Upper lobe of left lung (tissue), 6 donors: ENCODE results near the gene PAQR5. TPM values are rescaled to one million over a fixed set of nuclear protein-coding genes. Genes with fewer than 3 reads are reported as not detected.
"Not testable (repeated sequence)": the region's sequence is repeated elsewhere in the genome, so short reads cannot be mapped to it uniquely, and the experiment has no call there.

Source experiments
- ATAC-seq, 2 donors: fragments of 200-7000 bp; cut with Tn5 transposase; one replicate each; pipeline ENCODE4 v1.9.1; 2022; ENCODE audit warnings: mild to moderate bottlenecking in 2 of 2, moderate library complexity in 2 of 2; ENCODE audit not compliant: low FRiP score in 2 of 2
- DNase-seq, 2 donors: peaks; one replicate each; pipeline ENCODE4 v3.0.0-alpha.2; 2019 to 2020
- H3K27ac ChIP-seq, 4 donors: fragments of 200-600 bp; sonication (generic); one replicate each; pipeline ENCODE4 v1.5.1; 2016 to 2019
- H3K27me3 ChIP-seq, 4 donors: fragments of 200-600 bp; sonication (generic); one replicate each; pipeline ENCODE4 v1.5.1; 2017 to 2019
- H3K36me3 ChIP-seq, 4 donors: fragments of 200-600 bp; sonication (generic); one replicate each; pipeline ENCODE4 v1.5.1; 2016 to 2019
- H3K4me1 ChIP-seq, 4 donors: fragments of 200-600 bp; sonication (generic); one replicate each; pipeline ENCODE4 v1.5.1; 2018 to 2019
- H3K4me3 ChIP-seq, 4 donors: fragments of 200-600 bp; sonication (generic); one replicate each; pipeline ENCODE4 v1.5.1; 2017 to 2019; ENCODE audit warnings: mild to moderate bottlenecking in 2 of 4, moderate library complexity in 1 of 4
- H3K9me3 ChIP-seq, 4 donors: fragments of 200-600 bp; sonication (generic); one replicate each; pipeline ENCODE4 v1.5.1; 2018 to 2019
- CTCF ChIP-seq, 6 experiments: fragments of 450-650 bp in 4 of 6; fragments of 200-600 bp in 2 of 6; sonication (generic) in 2 of 6; IDR thresholded peaks; one replicate each; pipeline ENCODE4 v1.5.1; 2016 to 2019; ENCODE audit warnings: antibody characterized with exemption in 6 of 6
- EP300 ChIP-seq, 4 donors: sonication (generic); formaldehyde crosslinking; IDR thresholded peaks; one replicate each; pipeline ENCODE4 v1.5.1; 2017; ENCODE audit warnings: antibody characterized with exemption in 4 of 4, control low read depth in 2 of 4
- POLR2A ChIP-seq, 4 donors: fragments of 450-650 bp; IDR thresholded peaks; one replicate each; pipeline ENCODE4 v1.5.1; 2016 to 2017; ENCODE audit warnings: antibody characterized with exemption in 4 of 4, mild to moderate bottlenecking in 2 of 4
- POLR2AphosphoS5 ChIP-seq, 2 donors: sonication (generic); formaldehyde crosslinking; IDR thresholded peaks; one replicate each; pipeline ENCODE4 v1.5.1; 2017; ENCODE audit warnings: antibody characterized with exemption in 2 of 2
- WGBS, 2 donors: methylation state at CpG; one replicate each; pipeline ENCODE4 v1.1.5; 2017 to 2018; 5-methylcytosine and 5-hydroxymethylcytosine counted together
- total RNA-seq, 6 donors: library from RNA; depleted of rRNA in 4 of 6; stranded (reverse); fragments of >200 nt in 4 of 6; gene quantifications; one replicate each; pipeline versions ENCODE4 v1.1.0 to v1.2.1, GENCODE V29; 2016 to 2021
- donor health status: DM: no; HTN: no; CAD: no; lungs with moderate emphysema.
- donor health status: DM: no; HTN: yes; CAD: no; lungs with severe emphysema.

PAQR5 gene
- total RNA-seq, 6 donors from 2014 or later, result 15.5 to 39.8 (median 26.5) TPM

GRCh38 chr15:69298354-69298696 is 387 bp upstream of the PAQR5 start:
- DNase-seq (peak in 1 of 2 donors; percentile 61), ATAC-seq (peak in 1 of 2 donors; percentile 31)
- H3K27me3 ChIP-seq, result peaks cover 0 to 12% (median 5%) of the 10 kb centered on the region in 4 donors
- no peaks in the 10 kb centered on the region for H3K36me3 ChIP-seq
- H3K4me1 ChIP-seq, result peaks cover 5 to 19% (median 11%) of the 10 kb centered on the region in 4 donors
- no peak for TF ChIP-seq POLR2A (IDR thresholded peaks at IDR 0.05)
- TF ChIP-seq EP300 (IDR thresholded peaks at IDR 0.05), result no peak
- no peak for TF ChIP-seq CTCF (IDR thresholded peaks at IDR 0.05)
- no peak for TF ChIP-seq POLR2AphosphoS5 (IDR thresholded peaks at IDR 0.05)
- H3K4me3 ChIP-seq, result peak overlapping the region in 3 of 4 donors; percentile 58 to 81 (median 64)
- H3K27ac ChIP-seq, result peak overlapping the region; percentile 51 to 76 (median 65)
- 46 to 50% methylated on average over 10 to 15 of the region's 15 CpGs for WGBS, 2 donors
- H3K9me3 ChIP-seq, result no peaks in the 10 kb centered on the region

- no peak for ATAC-seq
- H3K4me1 ChIP-seq, result peaks cover 5 to 23% (median 11%) of the 10 kb centered on the region in 4 donors
Measured at GRCh38 chr15:69299451-69299886, 757 bp downstream of the PAQR5 start.

GRCh38 chr15:69299943-69300588 is 1.4 kb downstream of the PAQR5 start:
- Histone ChIP-seq H3K4me1 (peaks cover 8 to 29% (median 11%) of the 10 kb centered on the region in 4 donors), H3K4me3 (peak overlapping the region in 3 of 4 donors; percentile 58 to 81 (median 64)), H3K27me3 (peaks cover 0 to 12% (median 5%) of the 10 kb centered on the region in 4 donors), H3K36me3 (no peaks in the 10 kb centered on the region), H3K9me3 (no peaks in the 10 kb centered on the region), H3K27ac (no peak overlapping the region)
- DNase-seq (no peak), ATAC-seq (no peak)
- no peak for TF ChIP-seq CTCF (IDR thresholded peaks at IDR 0.05)
- no peak for TF ChIP-seq POLR2A (IDR thresholded peaks at IDR 0.05)
- no peak for TF ChIP-seq POLR2AphosphoS5 (IDR thresholded peaks at IDR 0.05)
- TF ChIP-seq EP300 (IDR thresholded peaks at IDR 0.05), result no peak
- 64 to 66% methylated on average over 8 to 9 of the region's 9 CpGs for WGBS, 2 donors

More at GRCh38 chr15:69299451-69299886, 757 bp downstream of the PAQR5 start:
- Histone ChIP-seq H3K36me3 (no peaks in the 10 kb centered on the region), H3K27me3 (peaks cover 0 to 12% (median 5%) of the 10 kb centered on the region in 4 donors), H3K9me3 (no peaks in the 10 kb centered on the region), H3K27ac (peak overlapping the region in 2 of 4 donors; percentile 72 to 76), H3K4me3 (peak overlapping the region; percentile 12 to 81 (median 61))
- DNase-seq, result no peak
- WGBS, 2 donors, result 36 to 60% methylated on average over 1 to 15 of the region's 16 CpGs
- TF ChIP-seq CTCF (IDR thresholded peaks at IDR 0.05), result no peak
- no peak for TF ChIP-seq POLR2A (IDR thresholded peaks at IDR 0.05)
- TF ChIP-seq POLR2AphosphoS5 (IDR thresholded peaks at IDR 0.05), result no peak
- TF ChIP-seq EP300 (IDR thresholded peaks at IDR 0.05), result no peak

GRCh38 chr15:69301101-69301500 is 2.4 kb downstream of the PAQR5 start:
- Histone ChIP-seq H3K27me3 (peaks cover 0 to 12% (median 5%) of the 10 kb centered on the region in 4 donors), H3K4me1 (peaks cover 11 to 34% (median 12%) of the 10 kb centered on the region in 4 donors)
- H3K27ac ChIP-seq, ATAC-seq, DNase-seq, H3K4me3 ChIP-seq, H3K9me3 ChIP-seq, H3K36me3 ChIP-seq: not testable (repeated sequence)
- WGBS, 2 donors, result 93 to 95% methylated on average over 3 to 8 of the region's 8 CpGs

- not testable (repeated sequence) for DNase-seq, ATAC-seq, H3K4me3 ChIP-seq, H3K9me3 ChIP-seq, H3K36me3 ChIP-seq, H3K27ac ChIP-seq
- peaks cover 11 to 35% (median 13%) of the 10 kb centered on the region in 4 donors for H3K4me1 ChIP-seq
- H3K27me3 ChIP-seq, result peaks cover 0 to 12% (median 5%) of the 10 kb centered on the region in 4 donors
- WGBS, 2 donors, result 86 to 95% methylated on average over 6 of the region's 6 CpGs
Measured at GRCh38 chr15:69302087-69302486, 3.4 kb downstream of the PAQR5 start.

- ATAC-seq, result no peak
- no peaks in the 10 kb centered on the region for H3K36me3 ChIP-seq
- H3K9me3 ChIP-seq, result no peaks in the 10 kb centered on the region
- no peak overlapping the region for H3K4me3 ChIP-seq
- no peak overlapping the region for H3K27ac ChIP-seq
- WGBS, 2 donors, result 67 to 81% methylated on average over 3 of the region's 3 CpGs
- TF ChIP-seq POLR2AphosphoS5 (IDR thresholded peaks at IDR 0.05) (no peak), CTCF (IDR thresholded peaks at IDR 0.05) (no peak), EP300 (IDR thresholded peaks at IDR 0.05) (no peak), POLR2A (IDR thresholded peaks at IDR 0.05) (no peak)
- peaks cover 0 to 12% (median 5%) of the 10 kb centered on the region in 4 donors for H3K27me3 ChIP-seq
- DNase-seq, result no peak
- H3K4me1 ChIP-seq, result peaks cover 11 to 35% (median 13%) of the 10 kb centered on the region in 4 donors
Measured at GRCh38 chr15:69302929-69303328, 4.2 kb downstream of the PAQR5 start.
